GM18858 (cell line): Measurements from ENCODE around the gene CYB5D1.

Experiments
- ATAC-seq: cut with Tn5 transposase; IDR thresholded peaks from one replicate; pipeline ENCODE4 v1.9.1; 2021; ENCODE audit not compliant: unreplicated experiment

Gene CYB5D1

GRCh38 chr17:7884581-7885366 is 27.0 kb downstream of the CYB5D1 start:
- no peak for ATAC-seq

GRCh38 chr17:7885367-7886226 is 27.8 kb downstream of the CYB5D1 start:
- ATAC-seq, result no peak

GRCh38 chr17:7886227-7887037 is 28.6 kb downstream of the CYB5D1 start:
- ATAC-seq, result no peak

GRCh38 chr17:7887038-7887481 is 29.3 kb downstream of the CYB5D1 start:
- ATAC-seq, result no peak

- no peak for ATAC-seq
These were observed 29.8 kb downstream of the CYB5D1 start for GRCh38 chr17:7887482-7888183.

- no peak for ATAC-seq
These were observed 30.5 kb downstream of the CYB5D1 start, which contains the start of gene CHD3 for GRCh38 chr17:7888184-7888920. TSS of gene CHD3 (plus strand) at chr17:7888789. CDS start at chr17:7889001, 212 bp downstream.

GRCh38 chr17:7889166-7889955 is 31.6 kb downstream of the CYB5D1 start:
- ATAC-seq, result no peak

- ATAC-seq, result no peak
These were observed 35.5 kb downstream of the CYB5D1 start for GRCh38 chr17:7893187-7893880.

GRCh38 chr17:7894226-7894625 is 36.4 kb downstream of the CYB5D1 start:
- ATAC-seq, result no peak

- ATAC-seq, result no peak
These were observed 37.1 kb downstream of the CYB5D1 start for GRCh38 chr17:7894866-7895265.

GRCh38 chr17:7897090-7897489 is 39.3 kb downstream of the CYB5D1 start:
- no peak for ATAC-seq

- ATAC-seq, result no peak
These were observed 40.0 kb downstream of the CYB5D1 start for GRCh38 chr17:7897773-7898172.

GRCh38 chr17:7903154-7904103 is 45.6 kb downstream of the CYB5D1 start:
- no peak for ATAC-seq

- no peak for ATAC-seq
These were observed 51.3 kb downstream of the CYB5D1 start for GRCh38 chr17:7909089-7909488.

GRCh38 chr17:7910281-7910680 is 52.5 kb downstream of the CYB5D1 start:
- ATAC-seq, result no peak

GRCh38 chr17:7910711-7911110 is 52.9 kb downstream of the CYB5D1 start:
- ATAC-seq, result no peak

GRCh38 chr17:7911116-7911515 is 53.3 kb downstream of the CYB5D1 start:
- no peak for ATAC-seq
